H1 (cell line): Measurements from ENCODE around the gene SDHAF2. TPM values are rescaled to one million over a fixed set of nuclear protein-coding genes. Genes with fewer than 3 reads are reported as not detected.

ENCODE experiments used
- CTCF ChIA-PET: fragments of 300-600 bp; sonication (Branson Sonifier 250); formaldehyde crosslinking; loops from one replicate; lab custom pipeline; 2021; ENCODE audit not compliant: partially characterized antibody; lab: Charles Lee
- POLR2A ChIA-PET: fragments of 300-600 bp; sonication (Branson Sonifier 250); formaldehyde crosslinking; loops from one replicate; lab custom pipeline; 2021; ENCODE audit warnings: inconsistent platforms; ENCODE audit not compliant: partially characterized antibody; lab: Charles Lee
- DNase-seq, 2 experiments: peaks; one replicate each; pipeline versions ENCODE4 v3.0.0 to v3.0.0-alpha.2; 2010 to 2022; ENCODE audit warnings: low spot score in 2 of 2, low read depth in 1 of 2, mixed read lengths in 1 of 2
- FAIRE-seq: peaks from 2 replicates; lab custom pipeline; 2011; peaks lifted over from hg19 to GRCh38; lab: Jason Lieb, UNC
- H2AFZ ChIP-seq: 2 replicates; pipeline ENCODE4 v1.8.1; 2012; ENCODE audit warnings: low read length, inconsistent platforms
- H2AK5ac ChIP-seq: 2 replicates; pipeline ENCODE4 v1.6.1; 2013; ENCODE audit warnings: low read depth, low read length
- H2BK120ac ChIP-seq: replicated peaks from 2 replicates; pipeline ENCODE3; 2013; ENCODE audit warnings: low read depth, low read length, inconsistent platforms
- H2BK12ac ChIP-seq: 2 replicates; pipeline ENCODE4 v1.6.1; 2013; ENCODE audit warnings: low read depth, low read length
- H2BK15ac ChIP-seq: 2 replicates; pipeline ENCODE4 v1.6.1; 2013; ENCODE audit warnings: low read length
- H2BK20ac ChIP-seq: 2 replicates; pipeline ENCODE4 v1.6.1; 2013; ENCODE audit warnings: low read length
- H2BK5ac ChIP-seq: 2 replicates; pipeline ENCODE4 v1.6.1; 2013; ENCODE audit warnings: low read depth, low read length
- H3K14ac ChIP-seq: 2 replicates; pipeline ENCODE4 v1.6.1; 2013; ENCODE audit warnings: inconsistent platforms; ENCODE audit not compliant: insufficient read length
- H3K18ac ChIP-seq: 2 replicates; pipeline ENCODE4 v1.6.1; 2013; ENCODE audit warnings: low read length; ENCODE audit errors: extremely low read depth
- H3K23ac ChIP-seq: 2 replicates; pipeline ENCODE4 v1.6.1; 2013; ENCODE audit warnings: inconsistent platforms; ENCODE audit not compliant: insufficient read length
- H3K23me2 ChIP-seq: 2 replicates; pipeline ENCODE4 v1.6.1; 2013; ENCODE audit warnings: low read depth, low read length
- H3K27ac ChIP-seq: 2 replicates; pipeline ENCODE4 v1.6.1; 2011; ENCODE audit warnings: low read depth, low read length, inconsistent platforms
- H3K27me3 ChIP-seq, 4 experiments: replicated peaks in 1 of 4; 1 replicate in 1 of 4; 2 replicates in 3 of 4; pipeline versions ENCODE4 v1.6.1 to v1.8.1; 2011 to 2013; ENCODE audit warnings: low read length in 3 of 4, mild to moderate bottlenecking in 3 of 4, inconsistent platforms in 2 of 4, mixed read lengths in 2 of 4, moderate library complexity in 1 of 4; ENCODE audit not compliant: control insufficient read depth in 3 of 4, insufficient read depth in 3 of 4; ENCODE audit errors: extremely low read depth in 1 of 4
- H3K36me3 ChIP-seq, 4 experiments: 2 replicates each; pipeline versions ENCODE4 v1.6.1 to v1.8.1; 2011 to 2013; ENCODE audit warnings: mild to moderate bottlenecking in 4 of 4, low read length in 3 of 4, moderate library complexity in 2 of 4, control low read depth in 1 of 4, inconsistent platforms in 1 of 4; ENCODE audit not compliant: insufficient read depth in 4 of 4, control insufficient read depth in 2 of 4
- H3K4ac ChIP-seq: replicated peaks from 2 replicates; pipeline ENCODE3; 2013; ENCODE audit warnings: low read length, low read depth, mixed read lengths, inconsistent platforms; ENCODE audit not compliant: insufficient read length
- H3K4me1 ChIP-seq, 4 experiments: replicated peaks in 1 of 4; 1 replicate in 1 of 4; 2 replicates in 3 of 4; pipeline versions ENCODE4 v1.6.1 to v1.8.1; 2011 to 2013; ENCODE audit warnings: low read length in 3 of 4, inconsistent platforms in 2 of 4, mixed read lengths in 1 of 4; ENCODE audit not compliant: insufficient read depth in 4 of 4, control insufficient read depth in 3 of 4
- H3K4me2 ChIP-seq, 2 experiments: 2 replicates each; pipeline versions ENCODE4 v1.6.1 to v1.8.1; 2011 to 2013; ENCODE audit warnings: low read depth in 2 of 2, low read length in 2 of 2, control low read depth in 1 of 2, inconsistent platforms in 1 of 2, mild to moderate bottlenecking in 1 of 2; ENCODE audit not compliant: insufficient read depth in 1 of 2
- H3K4me3 ChIP-seq, 4 experiments: fragments of 200-600, 300-600 bp in 1 of 4; sonication (generic), shearing (Covaris generic), sonication (Bioruptor Twin) in 1 of 4; 2 replicates each; pipeline versions ENCODE4 v1.5.1 to v1.8.1; 2011 to 2016; ENCODE audit warnings: low read length in 4 of 4, low read depth in 3 of 4, control low read depth in 2 of 4, inconsistent platforms in 2 of 4, mild to moderate bottlenecking in 2 of 4, mixed read lengths in 1 of 4, moderate library complexity in 1 of 4; ENCODE audit not compliant: insufficient read depth in 2 of 4; ENCODE audit errors: extremely low read depth in 1 of 4
- H3K56ac ChIP-seq: replicated peaks from 2 replicates; pipeline ENCODE3; 2013; ENCODE audit warnings: low read depth, mild to moderate bottlenecking, mixed read lengths, low read length, inconsistent platforms; ENCODE audit not compliant: insufficient read length
- H3K79me1 ChIP-seq: 2 replicates; pipeline ENCODE4 v1.6.1; 2013; ENCODE audit warnings: low read depth, low read length, control low read depth
- H3K79me2 ChIP-seq, 2 experiments: 2 replicates each; pipeline versions ENCODE4 v1.6.1 to v1.8.1; 2012 to 2013; ENCODE audit warnings: low read length in 2 of 2, mild to moderate bottlenecking in 2 of 2, inconsistent platforms in 1 of 2; ENCODE audit not compliant: insufficient read depth in 2 of 2, control insufficient read depth in 1 of 2
- H3K9ac ChIP-seq, 4 experiments: replicated peaks in 1 of 4; 1 replicate in 1 of 4; 2 replicates in 3 of 4; pipeline versions ENCODE4 v1.6.1 to v1.8.1; 2011 to 2013; ENCODE audit warnings: low read depth in 3 of 4, low read length in 3 of 4, control low read depth in 2 of 4, mild to moderate bottlenecking in 2 of 4, moderate library complexity in 2 of 4, inconsistent platforms in 1 of 4; ENCODE audit errors: extremely low read depth in 1 of 4
- H3K9me3 ChIP-seq, 2 experiments: 2 replicates each; pipeline versions ENCODE4 v1.6.1 to v1.8.1; 2012 to 2013; ENCODE audit warnings: mild to moderate bottlenecking in 2 of 2, moderate library complexity in 2 of 2, control low read depth in 1 of 2, inconsistent platforms in 1 of 2, low read depth in 1 of 2, low read length in 1 of 2, mixed read lengths in 1 of 2; ENCODE audit not compliant: insufficient read depth in 2 of 2
- H4K20me1 ChIP-seq, 2 experiments: replicated peaks in 1 of 2; 2 replicates each; pipeline versions ENCODE3 to v1.8.1; 2011 to 2013; ENCODE audit warnings: inconsistent platforms in 2 of 2, low read length in 2 of 2, mild to moderate bottlenecking in 1 of 2; ENCODE audit not compliant: insufficient read depth in 2 of 2, control insufficient read depth in 1 of 2
- H4K5ac ChIP-seq: 2 replicates; pipeline ENCODE4 v1.6.1; 2013; ENCODE audit warnings: low read length, low read depth, mixed read lengths, inconsistent platforms; ENCODE audit not compliant: insufficient read length
- H4K8ac ChIP-seq: 2 replicates; pipeline ENCODE4 v1.8.0; 2013; ENCODE audit warnings: mild to moderate bottlenecking, moderate library complexity, low read length, inconsistent platforms; ENCODE audit not compliant: insufficient read depth; ENCODE audit errors: extremely low read depth
- H4K91ac ChIP-seq: replicated peaks from 2 replicates; pipeline ENCODE3; 2013; ENCODE audit warnings: low read length, mixed read lengths, inconsistent platforms; ENCODE audit not compliant: insufficient read length
- CBX8 ChIP-seq: fragments of 300-800, 300-1000 bp; sonication (generic); IDR thresholded peaks from 2 replicates; pipeline ENCODE4 v1.7.1; 2016; ENCODE audit warnings: low read depth, low read length, borderline replicate concordance
- CREB1 ChIP-seq: IDR thresholded peaks from 2 replicates; pipeline ENCODE4 v1.6.1; 2012; ENCODE audit warnings: inconsistent platforms
- CTBP2 ChIP-seq: IDR thresholded peaks from 2 replicates; pipeline ENCODE4 v1.7.0; 2011; ENCODE audit warnings: borderline replicate concordance, mild to moderate bottlenecking, moderate library complexity, mixed read lengths, low read length; ENCODE audit not compliant: insufficient read depth, insufficient read length
- EP300 ChIP-seq, 2 experiments: IDR thresholded peaks; 1 replicate in 1 of 2; 2 replicates in 1 of 2; pipeline ENCODE4 v1.6.1; 2011 to 2012; ENCODE audit warnings: low read depth in 2 of 2, low read length in 2 of 2, mild to moderate bottlenecking in 2 of 2, borderline replicate concordance in 1 of 2, inconsistent platforms in 1 of 2, moderate library complexity in 1 of 2
- PHF8 ChIP-seq: fragments of 200-600 bp; sonication (generic); conservative IDR thresholded peaks from 2 replicates; pipeline ENCODE4 v1.7.1; 2012; ENCODE audit warnings: low read depth, mild to moderate bottlenecking, inconsistent platforms, low read length, moderate library complexity
- SP1 ChIP-seq: IDR thresholded peaks from 2 replicates; pipeline ENCODE4 v1.6.1; 2011; ENCODE audit warnings: low read depth, low read length
- WGBS, 2 experiments: shearing (Covaris generic) in 1 of 2; methylation state at CpG; one replicate each; pipeline versions ENCODE4 v1.1.6 to v1.1.7; 2013 to 2015; ENCODE audit warnings: low lambda C conversion rate in 2 of 2, mixed read lengths in 2 of 2, inconsistent platforms in 1 of 2, low coverage in 1 of 2, missing lambda C conversion rate in 1 of 2; ENCODE audit not compliant: insufficient replicate concordance in 2 of 2, insufficient coverage in 1 of 2, insufficient read length in 1 of 2; ENCODE audit errors: extremely low coverage in 1 of 2, missing lambda C conversion rate in 1 of 2; 5-methylcytosine and 5-hydroxymethylcytosine counted together
- polyA plus RNA-seq, 7 experiments: library from polyadenylated mRNA; depleted of rRNA in 3 of 7; stranded (reverse) in 5 of 7; unstranded in 2 of 7; fragments of >200 nt in 5 of 7; fragments of 200-250 nt in 2 of 7; gene quantifications; 1 replicate in 5 of 7; 2 replicates in 1 of 7; 4 replicates in 1 of 7; pipeline versions ENCODE4 v1.2.1 to v1.2.3, GENCODE V29; 2011 to 2013; ENCODE audit warnings: missing spikeins in 2 of 7, mixed read lengths in 2 of 7
- total RNA-seq: library from RNA; stranded (reverse); fragmentation: NEBNext Ultra II Directional; extraction: Animal tissue kit (Norgen Biotek cat#: 25700); gene quantifications from 2 replicates; pipeline ENCODE4 v1.2.1, GENCODE V29; 2021

Gene SDHAF2
- total and polyA plus RNA-seq, 2 of the 8 experiments (the other 6 are each of a cell fraction or from before 2014, with no cell fraction given) = 41.0 to 114 TPM

DNA sequence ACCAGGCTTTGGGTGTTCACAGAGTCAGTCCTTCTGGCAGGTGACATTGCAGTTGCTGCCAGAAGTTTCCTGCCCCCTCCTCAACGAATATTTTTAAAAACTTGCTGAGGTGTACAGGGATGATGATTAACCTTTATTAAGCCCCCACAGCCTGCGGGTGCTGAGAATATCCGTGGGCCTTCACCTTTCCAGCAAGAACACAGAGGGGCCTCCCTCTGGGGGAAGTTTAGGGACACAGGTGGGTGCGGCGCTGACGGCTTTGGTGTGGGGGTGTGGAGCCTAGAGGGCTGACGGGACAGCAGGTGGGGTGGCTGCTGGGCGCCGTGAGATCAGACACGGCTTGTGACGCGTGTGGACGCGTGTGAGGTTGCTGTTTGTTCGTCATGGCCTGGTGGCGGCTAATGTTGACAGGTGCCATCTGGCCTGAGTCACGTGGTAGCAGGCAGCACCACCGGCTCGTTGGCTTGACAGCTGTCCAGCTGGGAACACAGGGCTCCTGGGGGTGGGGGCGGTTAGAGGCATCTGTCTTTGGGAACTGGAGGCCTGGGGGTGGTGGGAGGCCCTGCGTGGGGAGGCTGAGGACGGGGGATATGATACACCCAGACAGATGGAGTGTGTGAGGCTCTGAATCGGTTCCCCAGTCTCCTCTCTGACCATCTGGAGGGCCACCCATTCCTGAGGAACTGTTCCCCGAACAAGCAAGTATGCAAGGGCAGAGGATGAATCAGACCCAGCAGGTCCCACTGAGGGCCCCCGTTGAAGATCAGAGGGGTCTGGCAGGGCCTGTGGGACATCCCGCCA is 66.1 kb downstream of the SDHAF2 start:
- FAIRE-seq (no peak), DNase-seq (no peak)
- Histone ChIP-seq H3K27ac (no peak overlapping the region), H4K20me1 (peaks cover 0 to 9% of the 10 kb centered on the region in 2 experiments), H2BK5ac (peak overlapping the region; percentile 13; the same call in 1 of the 2 replicates), H2AFZ (no peak overlapping the region), H3K79me1 (no peaks in the 10 kb centered on the region), H3K23ac (no peak overlapping the region), H2BK20ac (0 out of 2 replicates have a peak overlapping the region, but pooled peaks have one; percentile 61), H3K56ac (no peak overlapping the region), H3K27me3 (peaks cover 0 to 8% (median 2%) of the 10 kb centered on the region in 4 experiments; a peak in 3 of 7 replicates), H3K4me2 (no peak overlapping the region), H3K18ac (no peak overlapping the region), H3K4ac (no peak overlapping the region), H3K36me3 (no peaks in the 10 kb centered on the region), H2BK12ac (peak overlapping the region; percentile 75; the same call in 1 of the 2 replicates), H3K9ac (no peak overlapping the region), H3K9me3 (no peaks in the 10 kb centered on the region), H3K14ac (no peak overlapping the region), H4K91ac (peak overlapping the region; percentile 30), H3K79me2 (no peaks in the 10 kb centered on the region), H2AK5ac (peak overlapping the region; percentile 39; the same call in 1 of the 2 replicates), H2BK15ac (peak overlapping the region; percentile 97; the same call in 1 of the 2 replicates), H3K4me3 (no peak overlapping the region), H4K5ac (no peak overlapping the region), H3K23me2 (peaks cover 12% of the 10 kb centered on the region; the same call in 1 of the 2 replicates), H2BK120ac (no peak overlapping the region), H4K8ac (0 out of 2 replicates have a peak overlapping the region, but pooled peaks have one; percentile 52), H3K4me1 (peaks cover 0 to 9% (median 6%) of the 10 kb centered on the region in 4 experiments; a peak in 5 of 7 replicates)
- ChIA-PET POLR2A (no interaction called here), CTCF (interaction anchor here (0.7 to 57.8 kb wide), 5 partner anchors 14 to 140 kb away, joined by 3 to 2106 read pairs (median 4); partner anchors contain the start of gene LRRC10B)
- 89% methylated on average over 23 of the region's 26 CpGs; no CpG with 5 or more reads in 1 of the 2 experiments for WGBS, 2 experiments
- no peak for TF ChIP-seq PHF8
- no peak for TF ChIP-seq SP1
- no peak for TF ChIP-seq CTBP2
- no peak for TF ChIP-seq CREB1
- TF ChIP-seq EP300 (IDR thresholded peaks at IDR 0.05; ENCODE audit: borderline replicate concordance in 1 of 2, low read depth in 2 of 2, low read length in 2 of 2) = no peak
- no peak for TF ChIP-seq CBX8
